Measurements from ENCODE around the gene PCSK5. TPM values are rescaled to one million over a fixed set of nuclear protein-coding genes. Genes with fewer than 3 reads are reported as not detected.

PCSK5 gene
- total and polyA plus RNA-seq, 2 of the 8 experiments (the other 6 are each of a cell fraction or from before 2014, with no cell fraction given): 5.5 to 10.7 TPM

GRCh38 chr9:75851917-75852316, 38.6 kb upstream of the PCSK5 start (continued):
- TF ChIP-seq PHF8 (conservative IDR thresholded peaks at IDR 0.05; ENCODE audit: low read depth, low read length) (no peak), NANOG (IDR thresholded peaks at IDR 0.05; ENCODE audit: insufficient read depth, low read depth, low read length, poor library complexity, severe bottlenecking) (no peak), ZNF274 (IDR thresholded peaks at IDR 0.05; ENCODE audit: borderline replicate concordance, extremely low read depth, low read length) (no peak)
